K562 (cell line): ENCODE measurements around the gene RAD21L1. TPM values are rescaled to one million over a fixed set of nuclear protein-coding genes. Genes with fewer than 3 reads are reported as not detected.

ENCODE experiments used
- ATAC-seq: fragments of 200-7000 bp; cut with Tn5 transposase; 3 replicates; pipeline ENCODE4 v1.9.1; 2020; ENCODE audit warnings: moderate library complexity
- BruUV-seq: library from RNA; stranded (reverse); fragments of 400-500 nt; replicated peaks from 2 replicates; lab custom pipeline; 2021; lab: Mats Ljungman, UMichigan
- CTCF ChIA-PET: fragments of 300-600 bp; formaldehyde crosslinking; extraction: SDS; loops from one replicate; lab custom pipeline; 2021; ENCODE audit warnings: low intra/inter-chr PET ratio; lab: Yijun Ruan, JAX
- POLR2A ChIA-PET: fragments of 300-600, 350-650 bp; sonication (Branson Sonifier 250); formaldehyde crosslinking; extraction: SDS; loops from one replicate; lab custom pipeline; 2021; ENCODE audit warnings: antibody characterized with exemption, inconsistent platforms; lab: Yijun Ruan, JAX
- DNase-seq, 4 experiments: peaks; one replicate each; pipeline versions ENCODE4 v3.0.0 to v3.0.0-alpha.2; 2011 to 2018; ENCODE audit warnings: low spot score in 3 of 4, mixed read lengths in 3 of 4; ENCODE audit errors: extremely low read depth in 1 of 4
- FAIRE-seq: peaks from 2 replicates; lab custom pipeline; 2011; peaks lifted over from hg19 to GRCh38; lab: Jason Lieb, UNC
- H2AFZ ChIP-seq: 2 replicates; pipeline ENCODE4 v1.6.0; 2011; ENCODE audit warnings: low read depth, low read length, control low read depth, inconsistent platforms
- H3K27ac ChIP-seq: fragments of 200-600 bp; 3 replicates; pipeline ENCODE4 v1.8.0; 2011; ENCODE audit warnings: low read depth, mild to moderate bottlenecking, control low read depth, inconsistent platforms, low read length, moderate library complexity, mixed read lengths; ENCODE audit errors: extremely low read depth
- H3K27me3 ChIP-seq, 2 experiments: fragments of 300-600 bp in 1 of 2; 2 replicates in 1 of 2; 3 replicates in 1 of 2; pipeline versions ENCODE4 v1.6.0 to v1.8.0; 2011; ENCODE audit warnings: inconsistent platforms in 2 of 2, low read length in 2 of 2, mild to moderate bottlenecking in 1 of 2, mixed read lengths in 1 of 2, moderate library complexity in 1 of 2; ENCODE audit not compliant: control insufficient read depth in 2 of 2, insufficient read depth in 2 of 2
- H3K36me3 ChIP-seq: fragments of 300-600 bp; 3 replicates; pipeline ENCODE4 v1.8.0; 2011; ENCODE audit warnings: mild to moderate bottlenecking, low read length, inconsistent platforms; ENCODE audit not compliant: control insufficient read depth, insufficient read depth
- H3K4me1 ChIP-seq, 2 experiments: fragments of 200-600 bp in 1 of 2; replicated peaks in 1 of 2; 2 replicates in 1 of 2; 3 replicates in 1 of 2; pipeline versions ENCODE4 v1.5.1 to v1.8.0; 2011; ENCODE audit warnings: inconsistent platforms in 2 of 2, low read length in 2 of 2, mild to moderate bottlenecking in 1 of 2, mixed read lengths in 1 of 2, moderate library complexity in 1 of 2; ENCODE audit not compliant: control insufficient read depth in 2 of 2, insufficient read depth in 2 of 2
- H3K4me2 ChIP-seq: 2 replicates; pipeline ENCODE4 v1.6.1; 2011; ENCODE audit warnings: low read length, control low read depth, inconsistent platforms, mixed read lengths; ENCODE audit not compliant: insufficient read depth
- H3K4me3 ChIP-seq: fragments of 200-600 bp; sonication (generic), shearing (Covaris generic); 2 replicates; pipeline ENCODE4 v1.5.1; 2016; ENCODE audit warnings: control low read depth, inconsistent platforms
- H3K79me2 ChIP-seq: fragments of 200-600 bp; 3 replicates; pipeline ENCODE4 v1.8.0; 2011; ENCODE audit warnings: low read length, inconsistent platforms; ENCODE audit not compliant: control insufficient read depth, insufficient read depth
- H3K9ac ChIP-seq, 2 experiments: 2 replicates each; pipeline versions ENCODE4 v1.6.0 to v1.6.1; 2011; ENCODE audit warnings: low read depth in 2 of 2, low read length in 2 of 2, control low read depth in 1 of 2, inconsistent platforms in 1 of 2, mild to moderate bottlenecking in 1 of 2, mixed read lengths in 1 of 2; ENCODE audit not compliant: insufficient read depth in 1 of 2
- H3K9me1 ChIP-seq: one replicate; pipeline ENCODE4 v1.6.0; 2011; ENCODE audit warnings: inconsistent platforms, mild to moderate bottlenecking, low read length, moderate library complexity; ENCODE audit not compliant: control insufficient read depth, insufficient read depth
- H3K9me3 ChIP-seq: replicated peaks from 2 replicates; pipeline ENCODE4 v1.5.1; 2011; ENCODE audit warnings: low read depth, low read length, inconsistent platforms; ENCODE audit not compliant: control insufficient read depth, insufficient read depth
- H4K20me1 ChIP-seq: replicated peaks from 2 replicates; pipeline ENCODE4 v1.6.1; 2011; ENCODE audit warnings: low read length, inconsistent platforms, mixed read lengths; ENCODE audit not compliant: control insufficient read depth, insufficient read depth
- CHAMP1 ChIP-seq: fragments of 450-650 bp; IDR thresholded peaks from 2 replicates; pipeline ENCODE4 v1.6.1; 2016; ENCODE audit warnings: mild to moderate bottlenecking
- CTCF ChIP-seq, 3 experiments: IDR thresholded peaks in 2 of 3; conservative IDR thresholded peaks in 1 of 3; 2 replicates each; pipeline ENCODE4 v1.5.1; 2011 to 2012; ENCODE audit warnings: low read length in 3 of 3, mild to moderate bottlenecking in 3 of 3, control low read depth in 2 of 3, improper control_type of control experiment in 1 of 3, inconsistent platforms in 1 of 3, low read depth in 1 of 3, mixed read lengths in 1 of 3, moderate library complexity in 1 of 3; ENCODE audit not compliant: insufficient read depth in 2 of 3
- JUND ChIP-seq, 2 experiments: IDR thresholded peaks; 2 replicates in 1 of 2; 3 replicates in 1 of 2; pipeline ENCODE4 v1.6.1; 2011; ENCODE audit warnings: borderline replicate concordance in 2 of 2, low read depth in 2 of 2, low read length in 2 of 2, improper control_type of control experiment in 1 of 2, missing biosample characterization in 1 of 2, missing genetic modification characterization in 1 of 2, missing genetic modification reagents in 1 of 2
- RAD21 ChIP-seq, 2 experiments: fragments of 250-450 bp in 1 of 2; fragments of 450-650 bp in 1 of 2; sonication (Bioruptor Pico) in 1 of 2; formaldehyde crosslinking in 1 of 2; IDR thresholded peaks in 1 of 2; conservative IDR thresholded peaks in 1 of 2; 2 replicates each; pipeline versions ENCODE4 v1.4.0 to v1.8.0; 2020 to 2022; ENCODE audit warnings: mild to moderate bottlenecking in 2 of 2, moderate library complexity in 1 of 2
- SMC3 ChIP-seq: conservative IDR thresholded peaks from 2 replicates; pipeline ENCODE4 v1.6.1; 2011; ENCODE audit warnings: low read depth, low read length, improper control_type of control experiment; ENCODE audit not compliant: insufficient read depth
- WGBS: fragments of 100-300 bp; shearing (Covaris generic); methylation state at CpG from one replicate; pipeline ENCODE4 v1.1.6; 2016; ENCODE audit warnings: low coverage, mixed read lengths; ENCODE audit not compliant: insufficient coverage; ENCODE audit errors: missing lambda C conversion rate; 5-methylcytosine and 5-hydroxymethylcytosine counted together
- in situ Hi-C: fragments of 300-500 bp; cut with MboI; formaldehyde crosslinking; loops from 4 replicates; pipeline ENCODE4 v1.15.0; 2018; ENCODE audit warnings: inconsistent platforms, mixed read lengths
- intact Hi-C: fragments of 100-400 bp; cut with micrococcal nuclease; formaldehyde crosslinking; loops from 2 replicates; pipeline ENCODE4 v1.14.2; 2022
- polyA plus RNA-seq, 8 experiments: library from polyadenylated mRNA; depleted of rRNA in 4 of 8; stranded (reverse) in 5 of 8; unstranded in 3 of 8; fragments of >200 nt; fragmentation: Nextera tagmentation in 2 of 8; fragmentation: Illumina TruSeq in 1 of 8; extraction: Ambion mirVana in 2 of 8; extraction: Trizol in 1 of 8; gene quantifications; 2 replicates each; pipeline versions ENCODE4 v1.2.1 to v1.2.3, GENCODE V29; 2011 to 2014; ENCODE audit warnings: inconsistent platforms in 1 of 8, missing spikeins in 1 of 8
- total RNA-seq, 7 experiments: library from RNA; depleted of rRNA in 6 of 7; stranded (reverse); fragments of >200 nt in 6 of 7; fragmentation: Illumina TruSeq in 2 of 7; extraction: Trizol in 2 of 7; gene quantifications; 2 replicates each; pipeline versions ENCODE4 v1.2.1 to v1.2.3, GENCODE V29; 2011 to 2021; ENCODE audit warnings: low replicate concordance in 1 of 7

RAD21L1 gene
- total and polyA plus RNA-seq, 9 of the 15 experiments (the other 6 are each of a cell fraction or from before 2014, with no cell fraction given): 0.17 to 1.7 (median 0.45) TPM; not detected in 1

GRCh38 chr20:1209447-1210387 is 16.1 kb upstream of the RAD21L1 start:
- FAIRE-seq (peak; percentile 15), DNase-seq (no peak), ATAC-seq (peak; percentile 46)
- no peaks in the 10 kb centered on the region for H3K79me2 ChIP-seq
- no peaks in the 10 kb centered on the region for H3K36me3 ChIP-seq
- no TSS peak for BruUV-seq
- H3K9ac ChIP-seq: peak overlapping the region in 1 of 2 experiments; percentile 53; a peak in 1 of 4 replicates
- H3K4me3 ChIP-seq: no peak overlapping the region
- peaks cover 8 to 23% of the 10 kb centered on the region in 2 experiments; a peak in 4 of 5 replicates for H3K4me1 ChIP-seq
- H3K4me2 ChIP-seq: no peak overlapping the region
- 3% methylated on average over 5 of the region's 5 CpGs for WGBS
- no peak overlapping the region for H3K27ac ChIP-seq
- no peaks in the 10 kb centered on the region for H4K20me1 ChIP-seq
- H3K9me3 ChIP-seq: no peaks in the 10 kb centered on the region
- CTCF ChIA-PET: interaction anchor here (0.7 to 1.0 kb wide), 2 partner anchors 394 to 855 kb away, joined by 3 read pairs; no protein-coding TSS in a partner anchor
- H3K27me3 ChIP-seq: no peaks in the 10 kb centered on the region
- in situ Hi-C loops (no loop called here), intact Hi-C loops (loop anchor here (5.0 to 10.0 kb wide), 5 partner anchors 32 to 235 kb away; partner anchors contain the start of genes FKBP1A and PSMF1)
- POLR2A ChIA-PET: interaction anchor here (0.6 to 0.7 kb wide), 3 partner anchors 26 to 223 kb away, joined by 3 read pairs; no protein-coding TSS in a partner anchor
- H2AFZ ChIP-seq: no peak overlapping the region
- no peaks in the 10 kb centered on the region for H3K9me1 ChIP-seq
- TF ChIP-seq RAD21 (CRISPR knock-in tag; conservative IDR thresholded peaks at IDR 0.05 in 1 of 2, IDR thresholded peaks at IDR 0.05 in 1 of 2) (peak; percentile 9 to 53; a peak in 2 of 4 replicates), SMC3 (0 out of 2 replicates have a peak, but pooled peaks have one; percentile 37), JUND (IDR thresholded peaks at IDR 0.05; ENCODE audit: borderline replicate concordance, low read depth, low read length) (no peak), JUND (tag; IDR thresholded peaks at IDR 0.05; ENCODE audit: borderline replicate concordance, low read depth, low read length) (no peak), CTCF (IDR thresholded peaks at IDR 0.05 in 2 of 3, conservative IDR thresholded peaks at IDR 0.05 in 1 of 3; ENCODE audit: insufficient read depth in 2 of 3, low read depth in 1 of 3, low read length in 3 of 3) (peak; percentile 48 to 57 (median 49)), CHAMP1 (no peak)
